ENCODE results near the gene AGAP3.

AGAP3 gene

GRCh38 chr7:151179946-151180345, 93.7 kb downstream of the AGAP3 start:
- TF ChIP-seq CTCF (IDR thresholded peaks at IDR 0.05; ENCODE audit: poor library complexity, severe bottlenecking): no peak
- H3K4me3 ChIP-seq (ENCODE audit: severe bottlenecking): no peak overlapping the region
- ATAC-seq (ENCODE audit: low read depth): no peak
- no peak overlapping the region for H3K27ac ChIP-seq (ENCODE audit: poor library complexity, severe bottlenecking)
- no peak for DNase-seq (ENCODE audit: low spot score)
- H3K27me3 ChIP-seq (ENCODE audit: insufficient read depth, poor library complexity, severe bottlenecking): no peaks in the 10 kb centered on the region
- no peaks in the 10 kb centered on the region for H3K4me1 ChIP-seq (ENCODE audit: insufficient read depth, poor library complexity, severe bottlenecking)
- H3K9me3 ChIP-seq (ENCODE audit: severe bottlenecking): no peaks in the 10 kb centered on the region
- no peaks in the 10 kb centered on the region for H3K36me3 ChIP-seq (ENCODE audit: low read depth)

GRCh38 chr7:151181011-151181431, 94.7 kb downstream of the AGAP3 start:
- DNase-seq (ENCODE audit: low spot score): no peak
- Histone ChIP-seq H3K27ac (ENCODE audit: poor library complexity, severe bottlenecking) (no peak overlapping the region), H3K4me1 (ENCODE audit: insufficient read depth, poor library complexity, severe bottlenecking) (no peaks in the 10 kb centered on the region), H3K36me3 (ENCODE audit: low read depth) (no peaks in the 10 kb centered on the region), H3K4me3 (ENCODE audit: severe bottlenecking) (no peak overlapping the region), H3K27me3 (ENCODE audit: insufficient read depth, poor library complexity, severe bottlenecking) (no peaks in the 10 kb centered on the region), H3K9me3 (ENCODE audit: severe bottlenecking) (no peaks in the 10 kb centered on the region)
- no peak for TF ChIP-seq CTCF (IDR thresholded peaks at IDR 0.05; ENCODE audit: poor library complexity, severe bottlenecking)
- no peak for ATAC-seq (ENCODE audit: low read depth)

GRCh38 chr7:151185762-151186639, 99.7 kb downstream of the AGAP3 start:
- Histone ChIP-seq H3K4me3 (ENCODE audit: severe bottlenecking) (no peak overlapping the region), H3K27ac (ENCODE audit: poor library complexity, severe bottlenecking) (no peak overlapping the region), H3K9me3 (ENCODE audit: severe bottlenecking) (no peaks in the 10 kb centered on the region), H3K36me3 (ENCODE audit: low read depth) (no peaks in the 10 kb centered on the region), H3K4me1 (ENCODE audit: insufficient read depth, poor library complexity, severe bottlenecking) (no peaks in the 10 kb centered on the region), H3K27me3 (ENCODE audit: insufficient read depth, poor library complexity, severe bottlenecking) (peaks cover 15% of the 10 kb centered on the region)
- ATAC-seq (ENCODE audit: low read depth) (no peak), DNase-seq (ENCODE audit: low spot score) (no peak)
- no peak for TF ChIP-seq CTCF (IDR thresholded peaks at IDR 0.05; ENCODE audit: poor library complexity, severe bottlenecking)

GRCh38 chr7:151186640-151187408, 100.5 kb downstream of the AGAP3 start, which contains the start of gene ASB10:
TSS of gene ASB10 (minus strand) at chr7:151187250. CDS start at chr7:151187130, 120 bp downstream.
- DNase-seq (ENCODE audit: low spot score): no peak
- Histone ChIP-seq H3K4me3 (ENCODE audit: severe bottlenecking) (no peak within 1 kb of the TSS), H3K27me3 (ENCODE audit: insufficient read depth, poor library complexity, severe bottlenecking) (peaks cover 15% of the 10 kb centered on the region), H3K27ac (ENCODE audit: poor library complexity, severe bottlenecking) (no peak within 1 kb of the TSS), H3K9me3 (ENCODE audit: severe bottlenecking) (no peaks in the 10 kb centered on the region), H3K4me1 (ENCODE audit: insufficient read depth, poor library complexity, severe bottlenecking) (no peaks in the 10 kb centered on the region), H3K36me3 (ENCODE audit: low read depth) (no peaks in the 10 kb centered on the region)
- no peak for ATAC-seq (ENCODE audit: low read depth)
- no peak for TF ChIP-seq CTCF (IDR thresholded peaks at IDR 0.05; ENCODE audit: poor library complexity, severe bottlenecking)

Measured in RWPE2 (cell line).